ENCODE results near the gene ZNF414.
A peak's percentile ranks its signal among the peaks of the same experiment; 100 is the strongest.
"Not testable (repeated sequence)": the region's sequence is repeated elsewhere in the genome, so short reads cannot be mapped to it uniquely, and the experiment has no call there.

The ZNF414 gene

GRCh38 chr19:8517551-8518442 lies 3.8 kb upstream of the ZNF414 start:
- no peak for DNase-seq

- DNase-seq = no peak
Measured at GRCh38 chr19:8515317-8515716, 1.4 kb upstream of the ZNF414 start.

- DNase-seq = not testable (repeated sequence)
Measured at GRCh38 chr19:8514505-8515009, 590 bp upstream of the ZNF414 start.

GRCh38 chr19:8513036-8513686 lies 806 bp downstream of the ZNF414 start:
- no peak for DNase-seq

- no peak for DNase-seq
Measured at GRCh38 chr19:8512115-8512967, 1.6 kb downstream of the ZNF414 start.

- no peak for DNase-seq
Measured at GRCh38 chr19:8511573-8512101, 2.3 kb downstream of the ZNF414 start.

- DNase-seq = no peak
Measured at GRCh38 chr19:8510589-8511115, 3.3 kb downstream of the ZNF414 start.

GRCh38 chr19:8506402-8506957 lies 7.5 kb downstream of the ZNF414 start:
- no peak for DNase-seq

- DNase-seq = peak; percentile 78
Measured at GRCh38 chr19:8505680-8506401, 8.1 kb downstream of the ZNF414 start.

GRCh38 chr19:8504919-8505318 lies 9.0 kb downstream of the ZNF414 start:
- DNase-seq = no peak

GRCh38 chr19:8504171-8504570 lies 9.8 kb downstream of the ZNF414 start:
- no peak for DNase-seq

- no peak for DNase-seq
Measured at GRCh38 chr19:8503510-8503909, 10.5 kb downstream of the ZNF414 start.

- DNase-seq = no peak
Measured at GRCh38 chr19:8501981-8502380, 12.0 kb downstream of the ZNF414 start.

GRCh38 chr19:8501516-8501915 lies 12.5 kb downstream of the ZNF414 start:
- DNase-seq = no peak

- DNase-seq = no peak
Measured at GRCh38 chr19:8500158-8500557, 13.8 kb downstream of the ZNF414 start.

- DNase-seq = no peak
Measured at GRCh38 chr19:8499048-8499833, 14.7 kb downstream of the ZNF414 start.

GRCh38 chr19:8498295-8498694 lies 15.7 kb downstream of the ZNF414 start:
- DNase-seq = no peak

- DNase-seq = peak; percentile 47
Measured at GRCh38 chr19:8494158-8494557, 19.8 kb downstream of the ZNF414 start.

GRCh38 chr19:8491574-8491973 lies 22.4 kb downstream of the ZNF414 start:
- DNase-seq = no peak

- no peak for DNase-seq
Measured at GRCh38 chr19:8490873-8491272, 23.1 kb downstream of the ZNF414 start.

- DNase-seq = no peak
Measured at GRCh38 chr19:8490395-8490760, 23.6 kb downstream of the ZNF414 start.
